ENCODE results near the gene TSHR.

Gene TSHR

DNA sequence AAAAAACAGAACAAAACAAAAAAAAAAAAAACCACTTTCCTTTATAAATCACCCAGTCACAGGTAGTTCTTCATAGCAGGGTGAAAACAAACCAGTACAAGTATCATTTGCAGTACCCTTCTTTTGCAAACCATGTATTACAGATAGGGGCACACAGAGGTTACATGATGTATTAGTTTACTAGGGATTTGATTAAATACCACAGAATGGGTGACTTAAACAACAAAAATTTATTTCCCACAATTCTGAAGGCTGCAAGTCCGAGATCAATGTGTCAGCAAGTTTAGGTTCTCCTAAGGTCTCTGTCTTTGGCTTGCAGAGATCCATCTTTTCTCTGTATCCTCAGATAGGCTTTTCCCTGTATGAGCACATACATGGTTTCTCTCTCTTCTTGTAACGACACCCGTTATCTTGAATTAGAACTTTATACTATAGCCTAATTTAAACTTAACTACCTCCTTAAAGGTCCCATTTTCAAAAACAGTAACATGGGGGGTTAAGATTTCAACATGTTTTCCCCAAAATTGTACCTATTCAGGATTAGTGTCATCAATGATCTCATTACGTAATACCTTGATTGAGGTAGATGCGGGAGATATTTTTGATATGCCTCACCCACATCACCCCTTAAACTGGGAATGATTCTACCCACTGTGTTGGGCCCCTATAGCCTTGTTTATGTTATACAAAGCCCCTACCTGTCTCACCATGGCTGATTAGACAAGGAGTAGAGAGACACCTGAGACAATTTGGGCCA is 10.4 kb upstream of the TSHR start:
- H3K27ac ChIP-seq (ENCODE audit: low read depth, low read length) = no peak overlapping the region
- no peak overlapping the region for H3K4me2 ChIP-seq (ENCODE audit: low read length)
- no peaks in the 10 kb centered on the region for H4K20me1 ChIP-seq (ENCODE audit: control insufficient read depth, insufficient read depth, low read depth, low read length)
- H3K4me1 ChIP-seq (ENCODE audit: control insufficient read depth, low read length) = peaks cover 13% of the 10 kb centered on the region
- no peaks in the 10 kb centered on the region for H3K9me3 ChIP-seq (ENCODE audit: control insufficient read depth, insufficient read depth, low read length)
- no peaks in the 10 kb centered on the region for H3K27me3 ChIP-seq (ENCODE audit: control insufficient read depth, low read length)
- no peaks in the 10 kb centered on the region for H3K9me2 ChIP-seq (replicated peaks; ENCODE audit: control insufficient read depth, low read length)
- H3K36me3 ChIP-seq (ENCODE audit: control insufficient read depth, low read length) = no peaks in the 10 kb centered on the region
- no peak overlapping the region for H3K4me3 ChIP-seq (ENCODE audit: low read length)
- H3F3A ChIP-seq (ENCODE audit: control insufficient read depth, insufficient read depth) = no peaks in the 10 kb centered on the region
- TF ChIP-seq, protein P1, sequence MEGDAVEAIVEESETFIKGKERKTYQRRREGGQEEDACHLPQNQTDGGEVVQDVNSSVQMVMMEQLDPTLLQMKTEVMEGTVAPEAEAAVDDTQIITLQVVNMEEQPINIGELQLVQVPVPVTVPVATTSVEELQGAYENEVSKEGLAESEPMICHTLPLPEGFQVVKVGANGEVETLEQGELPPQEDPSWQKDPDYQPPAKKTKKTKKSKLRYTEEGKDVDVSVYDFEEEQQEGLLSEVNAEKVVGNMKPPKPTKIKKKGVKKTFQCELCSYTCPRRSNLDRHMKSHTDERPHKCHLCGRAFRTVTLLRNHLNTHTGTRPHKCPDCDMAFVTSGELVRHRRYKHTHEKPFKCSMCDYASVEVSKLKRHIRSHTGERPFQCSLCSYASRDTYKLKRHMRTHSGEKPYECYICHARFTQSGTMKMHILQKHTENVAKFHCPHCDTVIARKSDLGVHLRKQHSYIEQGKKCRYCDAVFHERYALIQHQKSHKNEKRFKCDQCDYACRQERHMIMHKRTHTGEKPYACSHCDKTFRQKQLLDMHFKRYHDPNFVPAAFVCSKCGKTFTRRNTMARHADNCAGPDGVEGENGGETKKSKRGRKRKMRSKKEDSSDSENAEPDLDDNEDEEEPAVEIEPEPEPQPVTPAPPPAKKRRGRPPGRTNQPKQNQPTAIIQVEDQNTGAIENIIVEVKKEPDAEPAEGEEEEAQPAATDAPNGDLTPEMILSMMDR (IDR thresholded peaks at IDR 0.05; ENCODE audit: low read depth, low read length, poor library complexity, severe bottlenecking) = no peak
- no peak for TF ChIP-seq EZH2phosphoT487 (IDR thresholded peaks at IDR 0.05; ENCODE audit: borderline replicate concordance, low read length)
- H3K79me2 ChIP-seq (ENCODE audit: control insufficient read depth, low read length) = peaks cover 15% of the 10 kb centered on the region

DNA sequence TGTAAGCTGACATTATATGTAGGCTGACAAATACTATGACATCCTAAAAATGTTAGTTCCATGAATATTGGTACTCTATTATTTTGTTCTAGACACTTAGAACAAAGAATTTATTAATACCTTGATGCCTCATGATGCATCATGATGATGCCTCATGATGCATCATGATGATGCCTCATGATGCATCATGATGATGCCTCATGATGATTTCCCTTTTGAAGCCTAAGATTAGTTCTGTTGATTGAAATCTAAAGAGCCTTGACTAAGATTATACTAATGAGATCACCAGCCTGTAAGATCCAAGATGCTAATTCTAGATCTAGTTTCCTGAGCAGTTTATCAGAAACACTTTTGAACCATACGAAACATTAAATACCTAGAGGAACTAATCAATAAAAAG is 9.2 kb upstream of the TSHR start:
- Histone ChIP-seq H3K4me3 (ENCODE audit: low read length) (no peak overlapping the region), H3K9me2 (replicated peaks; ENCODE audit: control insufficient read depth, low read length) (no peaks in the 10 kb centered on the region), H4K20me1 (ENCODE audit: control insufficient read depth, insufficient read depth, low read depth, low read length) (no peaks in the 10 kb centered on the region), H3K27ac (ENCODE audit: low read depth, low read length) (no peak overlapping the region), H3K79me2 (ENCODE audit: control insufficient read depth, low read length) (peaks cover 3% of the 10 kb centered on the region), H3K36me3 (ENCODE audit: control insufficient read depth, low read length) (no peaks in the 10 kb centered on the region), H3K9me3 (ENCODE audit: control insufficient read depth, insufficient read depth, low read length) (no peaks in the 10 kb centered on the region), H3K4me1 (ENCODE audit: control insufficient read depth, low read length) (peaks cover 9% of the 10 kb centered on the region), H3F3A (ENCODE audit: control insufficient read depth, insufficient read depth) (no peaks in the 10 kb centered on the region), H3K27me3 (ENCODE audit: control insufficient read depth, low read length) (no peaks in the 10 kb centered on the region), H3K4me2 (ENCODE audit: low read length) (no peak overlapping the region)
- TF ChIP-seq, protein P1 (IDR thresholded peaks at IDR 0.05; ENCODE audit: low read depth, low read length, poor library complexity, severe bottlenecking) = no peak
- no peak for TF ChIP-seq EZH2phosphoT487 (IDR thresholded peaks at IDR 0.05; ENCODE audit: borderline replicate concordance, low read length)

DNA sequence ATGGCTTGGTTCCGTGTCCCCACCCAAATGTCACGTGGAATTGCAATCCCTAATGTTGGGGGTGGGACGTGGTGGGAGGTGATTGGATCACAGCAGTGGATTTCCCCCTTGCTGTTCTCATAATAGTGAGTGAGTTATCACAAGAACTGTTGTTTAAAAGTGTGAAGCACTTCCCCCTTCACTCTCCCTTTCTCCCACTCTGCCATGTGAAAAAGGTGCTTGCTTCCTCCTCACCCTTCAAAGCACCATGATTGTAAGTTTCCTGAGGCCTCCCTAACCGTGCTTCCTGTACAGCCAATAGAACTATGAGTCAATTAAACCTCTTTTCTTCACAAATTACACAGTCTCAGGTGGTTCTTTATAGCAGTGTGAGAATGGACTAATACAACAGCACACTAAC is 8.6 kb upstream of the TSHR start:
- H3K36me3 ChIP-seq (ENCODE audit: control insufficient read depth, low read length) = no peaks in the 10 kb centered on the region
- no peak overlapping the region for H3K4me3 ChIP-seq (ENCODE audit: low read length)
- H3K9me3 ChIP-seq (ENCODE audit: control insufficient read depth, insufficient read depth, low read length) = no peaks in the 10 kb centered on the region
- no peak overlapping the region for H3K27ac ChIP-seq (ENCODE audit: low read depth, low read length)
- H3F3A ChIP-seq (ENCODE audit: control insufficient read depth, insufficient read depth) = no peaks in the 10 kb centered on the region
- H3K9me2 ChIP-seq (replicated peaks; ENCODE audit: control insufficient read depth, low read length) = no peaks in the 10 kb centered on the region
- no peak overlapping the region for H3K4me2 ChIP-seq (ENCODE audit: low read length)
- peaks cover 1% of the 10 kb centered on the region; the same call in 1 of the 2 replicates for H3K27me3 ChIP-seq (ENCODE audit: control insufficient read depth, low read length)
- TF ChIP-seq EZH2phosphoT487 (IDR thresholded peaks at IDR 0.05; ENCODE audit: borderline replicate concordance, low read length) = no peak
- TF ChIP-seq, protein P1 (IDR thresholded peaks at IDR 0.05; ENCODE audit: low read depth, low read length, poor library complexity, severe bottlenecking) = no peak
- H3K79me2 ChIP-seq (ENCODE audit: control insufficient read depth, low read length) = no peaks in the 10 kb centered on the region; the same call in 1 of the 2 replicates
- H4K20me1 ChIP-seq (ENCODE audit: control insufficient read depth, insufficient read depth, low read depth, low read length) = no peaks in the 10 kb centered on the region
- peaks cover 9% of the 10 kb centered on the region for H3K4me1 ChIP-seq (ENCODE audit: control insufficient read depth, low read length)

Data from DOHH2 (cell line).